HEK293 (cell line): ENCODE data around the gene PHETA1.

ENCODE experiments used
- CTCF ChIA-PET: fragments of 350-600 bp; formaldehyde crosslinking; extraction: SDS; loops from one replicate; lab custom pipeline; 2021; ENCODE audit warnings: antibody characterized with exemption; lab: Yijun Ruan, JAX
- POLR2A ChIA-PET: fragments of 300-600 bp; formaldehyde crosslinking; extraction: SDS; loops from one replicate; lab custom pipeline; 2020; ENCODE audit warnings: antibody characterized with exemption, inconsistent platforms; lab: Yijun Ruan, JAX
- H3K27ac ChIP-seq: fragments of 200-500 bp; sonication (Bioruptor generic); 2 replicates; pipeline ENCODE4 v1.5.1; 2014; ENCODE audit warnings: low read depth, low read length, control low read depth, inconsistent platforms; ENCODE audit errors: extremely low read depth
- H3K36me3 ChIP-seq, 2 experiments: fragments of 200-500 bp in 1 of 2; sonication (Bioruptor generic) in 1 of 2; 1 replicate in 1 of 2; 2 replicates in 1 of 2; pipeline ENCODE4 v1.5.1; 2014 to 2017; ENCODE audit warnings: inconsistent platforms in 2 of 2, low read length in 2 of 2; ENCODE audit not compliant: control insufficient read depth in 2 of 2, insufficient read depth in 1 of 2
- H3K4me1 ChIP-seq: fragments of 200-500 bp; sonication (Bioruptor generic); 2 replicates; pipeline ENCODE4 v1.5.1; 2014; ENCODE audit warnings: mild to moderate bottlenecking, low read length, inconsistent platforms; ENCODE audit not compliant: control insufficient read depth, insufficient read depth
- H3K4me3 ChIP-seq: 2 replicates; pipeline ENCODE4 v1.5.1; 2011; ENCODE audit warnings: low read depth, mild to moderate bottlenecking, control low read depth, low read length, moderate library complexity
- H3K9me3 ChIP-seq: fragments of 200-500 bp; sonication (Bioruptor generic); 2 replicates; pipeline ENCODE4 v1.5.1; 2014; ENCODE audit warnings: low read depth, low read length, inconsistent platforms; ENCODE audit not compliant: control insufficient read depth, insufficient read depth
- BCL11B ChIP-seq: fragments of 450-650 bp; formaldehyde crosslinking; IDR thresholded peaks from 2 replicates; pipeline ENCODE4 v1.5.1; 2016; ENCODE audit warnings: low read depth, missing biosample characterization, missing genetic modification characterization
- PRDM10 ChIP-seq: fragments of 450-650 bp; formaldehyde crosslinking; IDR thresholded peaks from 2 replicates; pipeline ENCODE4 v1.5.1; 2016; ENCODE audit warnings: missing biosample characterization, missing genetic modification characterization
- RBAK ChIP-seq: fragments of 450-650 bp; formaldehyde crosslinking; IDR thresholded peaks from 2 replicates; pipeline ENCODE4 v1.5.1; 2016; ENCODE audit warnings: missing biosample characterization, missing genetic modification characterization
- ZNF148 ChIP-seq: fragments of 450-650 bp; formaldehyde crosslinking; IDR thresholded peaks from 2 replicates; pipeline ENCODE4 v1.5.0; 2017; ENCODE audit warnings: missing biosample characterization, missing genetic modification characterization, borderline replicate concordance
- ZNF174 ChIP-seq: fragments of 450-650 bp; formaldehyde crosslinking; IDR thresholded peaks from 2 replicates; pipeline ENCODE4 v1.5.0; 2017; ENCODE audit warnings: missing biosample characterization, mild to moderate bottlenecking, missing genetic modification characterization
- ZNF2 ChIP-seq: fragments of 450-650 bp; formaldehyde crosslinking; IDR thresholded peaks from 2 replicates; pipeline ENCODE4 v1.5.1; 2016; ENCODE audit warnings: missing biosample characterization, missing genetic modification characterization
- ZNF239 ChIP-seq: fragments of 450-650 bp; formaldehyde crosslinking; IDR thresholded peaks from 2 replicates; pipeline ENCODE4 v1.5.1; 2016; ENCODE audit warnings: missing biosample characterization, missing genetic modification characterization
- ZNF37A ChIP-seq: fragments of 450-650 bp; IDR thresholded peaks from 2 replicates; pipeline ENCODE4 v1.5.1; 2018; ENCODE audit warnings: missing biosample characterization, missing genetic modification characterization
- ZNF513 ChIP-seq: fragments of 450-650 bp; IDR thresholded peaks from 2 replicates; pipeline ENCODE4 v1.5.1; 2018; ENCODE audit warnings: missing biosample characterization, missing genetic modification characterization
- ZNF560 ChIP-seq: fragments of 450-650 bp; formaldehyde crosslinking; IDR thresholded peaks from 2 replicates; pipeline ENCODE4 v1.5.1; 2017; ENCODE audit warnings: missing biosample characterization, missing genetic modification characterization, borderline replicate concordance
- TF ChIP-seq, protein P1 (sequence below): fragments of 450-650 bp; formaldehyde crosslinking; IDR thresholded peaks from 2 replicates; pipeline ENCODE4 v1.5.1; 2016; ENCODE audit warnings: missing biosample characterization, missing genetic modification characterization, low read depth
- TF ChIP-seq, protein P2 (sequence below): fragments of 450-650 bp; formaldehyde crosslinking; IDR thresholded peaks from 2 replicates; pipeline ENCODE4 v1.5.1; 2017; ENCODE audit warnings: missing biosample characterization, missing genetic modification characterization
- TF ChIP-seq, protein P3 (sequence below): fragments of 450-650 bp; formaldehyde crosslinking; IDR thresholded peaks from 2 replicates; pipeline ENCODE4 v1.5.1; 2016; ENCODE audit warnings: missing biosample characterization, missing genetic modification characterization
- TF ChIP-seq, protein P4 (sequence below): fragments of 450-650 bp; formaldehyde crosslinking; conservative IDR thresholded peaks from 2 replicates; pipeline ENCODE4 v1.5.1; 2016; ENCODE audit warnings: low read depth, missing biosample characterization, missing genetic modification characterization

PHETA1 gene

DNA sequence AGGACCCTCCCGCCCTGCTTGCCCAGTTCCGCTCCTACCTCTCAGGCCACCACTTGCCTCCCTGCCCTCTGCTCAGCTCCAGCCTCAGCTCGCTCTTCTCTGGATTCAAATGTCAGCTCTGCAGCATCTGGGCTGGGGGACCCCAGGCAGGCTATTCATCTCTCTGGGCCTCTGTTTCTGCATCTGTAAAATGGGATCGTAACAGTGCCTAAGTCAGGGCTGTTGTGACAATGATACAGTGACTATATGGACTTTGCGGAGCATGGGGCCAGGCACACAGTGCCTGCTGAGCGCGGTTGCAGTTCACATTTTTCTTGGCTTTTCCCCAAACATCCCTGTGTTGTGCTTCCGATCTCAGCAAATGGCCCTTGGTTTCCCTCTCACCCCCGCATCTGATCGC, 2.8 kb downstream of the PHETA1 start (continued):
- TF ChIP-seq, protein P1, sequence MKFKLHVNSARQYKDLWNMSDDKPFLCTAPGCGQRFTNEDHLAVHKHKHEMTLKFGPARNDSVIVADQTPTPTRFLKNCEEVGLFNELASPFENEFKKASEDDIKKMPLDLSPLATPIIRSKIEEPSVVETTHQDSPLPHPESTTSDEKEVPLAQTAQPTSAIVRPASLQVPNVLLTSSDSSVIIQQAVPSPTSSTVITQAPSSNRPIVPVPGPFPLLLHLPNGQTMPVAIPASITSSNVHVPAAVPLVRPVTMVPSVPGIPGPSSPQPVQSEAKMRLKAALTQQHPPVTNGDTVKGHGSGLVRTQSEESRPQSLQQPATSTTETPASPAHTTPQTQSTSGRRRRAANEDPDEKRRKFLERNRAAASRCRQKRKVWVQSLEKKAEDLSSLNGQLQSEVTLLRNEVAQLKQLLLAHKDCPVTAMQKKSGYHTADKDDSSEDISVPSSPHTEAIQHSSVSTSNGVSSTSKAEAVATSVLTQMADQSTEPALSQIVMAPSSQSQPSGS (tag by site-specific recombination) = no peak
- no peak for TF ChIP-seq ZNF174
- TF ChIP-seq, all 188 proteins: peak for 0

GRCh38 chr12:111363578-111363977, 5.3 kb downstream of the PHETA1 start:
- no peak overlapping the region for H3K27ac ChIP-seq
- peaks cover 0 to 25% of the 10 kb centered on the region in 2 experiments; a peak in 2 of 3 replicates for H3K36me3 ChIP-seq
- POLR2A ChIA-PET = no interaction called here
- H3K9me3 ChIP-seq = no peaks in the 10 kb centered on the region
- H3K4me1 ChIP-seq = no peaks in the 10 kb centered on the region
- no peak overlapping the region for H3K4me3 ChIP-seq
- CTCF ChIA-PET = no interaction called here
- TF ChIP-seq ZNF148 (no peak), ZNF560 (tag by site-specific recombination) (no peak), BCL11B (tag by site-specific recombination) (no peak), ZNF37A (no peak), ZNF239 (tag by site-specific recombination) (no peak), RBAK (tag by site-specific recombination) (no peak), ZNF2 (no peak), PRDM10 (no peak), ZNF513 (tag by site-specific recombination) (no peak)
- TF ChIP-seq, protein P2, sequence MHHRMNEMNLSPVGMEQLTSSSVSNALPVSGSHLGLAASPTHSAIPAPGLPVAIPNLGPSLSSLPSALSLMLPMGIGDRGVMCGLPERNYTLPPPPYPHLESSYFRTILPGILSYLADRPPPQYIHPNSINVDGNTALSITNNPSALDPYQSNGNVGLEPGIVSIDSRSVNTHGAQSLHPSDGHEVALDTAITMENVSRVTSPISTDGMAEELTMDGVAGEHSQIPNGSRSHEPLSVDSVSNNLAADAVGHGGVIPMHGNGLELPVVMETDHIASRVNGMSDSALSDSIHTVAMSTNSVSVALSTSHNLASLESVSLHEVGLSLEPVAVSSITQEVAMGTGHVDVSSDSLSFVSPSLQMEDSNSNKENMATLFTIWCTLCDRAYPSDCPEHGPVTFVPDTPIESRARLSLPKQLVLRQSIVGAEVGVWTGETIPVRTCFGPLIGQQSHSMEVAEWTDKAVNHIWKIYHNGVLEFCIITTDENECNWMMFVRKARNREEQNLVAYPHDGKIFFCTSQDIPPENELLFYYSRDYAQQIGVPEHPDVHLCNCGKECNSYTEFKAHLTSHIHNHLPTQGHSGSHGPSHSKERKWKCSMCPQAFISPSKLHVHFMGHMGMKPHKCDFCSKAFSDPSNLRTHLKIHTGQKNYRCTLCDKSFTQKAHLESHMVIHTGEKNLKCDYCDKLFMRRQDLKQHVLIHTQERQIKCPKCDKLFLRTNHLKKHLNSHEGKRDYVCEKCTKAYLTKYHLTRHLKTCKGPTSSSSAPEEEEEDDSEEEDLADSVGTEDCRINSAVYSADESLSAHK (tag by site-specific recombination) = no peak
- TF ChIP-seq, protein P3, sequence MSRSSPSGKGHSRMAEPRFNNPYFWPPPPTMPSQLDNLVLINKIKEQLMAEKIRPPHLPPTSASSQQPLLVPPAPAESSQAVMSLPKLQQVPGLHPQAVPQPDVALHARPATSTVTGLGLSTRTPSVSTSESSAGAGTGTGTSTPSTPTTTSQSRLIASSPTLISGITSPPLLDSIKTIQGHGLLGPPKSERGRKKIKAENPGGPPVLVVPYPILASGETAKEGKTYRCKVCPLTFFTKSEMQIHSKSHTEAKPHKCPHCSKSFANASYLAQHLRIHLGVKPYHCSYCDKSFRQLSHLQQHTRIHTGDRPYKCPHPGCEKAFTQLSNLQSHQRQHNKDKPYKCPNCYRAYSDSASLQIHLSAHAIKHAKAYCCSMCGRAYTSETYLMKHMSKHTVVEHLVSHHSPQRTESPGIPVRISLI (tag by site-specific recombination) = no peak
- TF ChIP-seq, protein P4, sequence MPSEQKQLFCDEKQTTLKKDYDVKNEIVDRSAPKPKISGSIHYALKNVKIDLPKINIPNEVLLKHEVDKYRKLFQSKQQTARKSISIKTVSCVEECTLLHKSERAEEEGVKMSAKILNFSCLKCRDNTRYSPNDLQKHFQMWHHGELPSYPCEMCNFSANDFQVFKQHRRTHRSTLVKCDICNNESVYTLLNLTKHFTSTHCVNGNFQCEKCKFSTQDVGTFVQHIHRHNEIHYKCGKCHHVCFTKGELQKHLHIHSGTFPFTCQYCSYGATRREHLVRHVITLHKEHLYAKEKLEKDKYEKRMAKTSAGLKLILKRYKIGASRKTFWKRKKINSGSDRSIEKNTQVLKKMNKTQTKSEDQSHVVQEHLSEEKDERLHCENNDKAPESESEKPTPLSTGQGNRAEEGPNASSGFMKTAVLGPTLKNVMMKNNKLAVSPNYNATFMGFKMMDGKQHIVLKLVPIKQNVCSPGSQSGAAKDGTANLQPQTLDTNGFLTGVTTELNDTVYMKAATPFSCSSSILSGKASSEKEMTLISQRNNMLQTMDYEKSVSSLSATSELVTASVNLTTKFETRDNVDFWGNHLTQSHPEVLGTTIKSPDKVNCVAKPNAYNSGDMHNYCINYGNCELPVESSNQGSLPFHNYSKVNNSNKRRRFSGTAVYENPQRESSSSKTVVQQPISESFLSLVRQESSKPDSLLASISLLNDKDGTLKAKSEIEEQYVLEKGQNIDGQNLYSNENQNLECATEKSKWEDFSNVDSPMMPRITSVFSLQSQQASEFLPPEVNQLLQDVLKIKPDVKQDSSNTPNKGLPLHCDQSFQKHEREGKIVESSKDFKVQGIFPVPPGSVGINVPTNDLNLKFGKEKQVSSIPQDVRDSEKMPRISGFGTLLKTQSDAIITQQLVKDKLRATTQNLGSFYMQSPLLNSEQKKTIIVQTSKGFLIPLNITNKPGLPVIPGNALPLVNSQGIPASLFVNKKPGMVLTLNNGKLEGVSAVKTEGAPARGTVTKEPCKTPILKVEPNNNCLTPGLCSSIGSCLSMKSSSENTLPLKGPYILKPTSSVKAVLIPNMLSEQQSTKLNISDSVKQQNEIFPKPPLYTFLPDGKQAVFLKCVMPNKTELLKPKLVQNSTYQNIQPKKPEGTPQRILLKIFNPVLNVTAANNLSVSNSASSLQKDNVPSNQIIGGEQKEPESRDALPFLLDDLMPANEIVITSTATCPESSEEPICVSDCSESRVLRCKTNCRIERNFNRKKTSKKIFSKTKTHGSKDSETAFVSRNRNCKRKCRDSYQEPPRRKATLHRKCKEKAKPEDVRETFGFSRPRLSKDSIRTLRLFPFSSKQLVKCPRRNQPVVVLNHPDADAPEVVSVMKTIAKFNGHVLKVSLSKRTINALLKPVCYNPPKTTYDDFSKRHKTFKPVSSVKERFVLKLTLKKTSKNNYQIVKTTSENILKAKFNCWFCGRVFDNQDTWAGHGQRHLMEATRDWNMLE (tag by site-specific recombination) = no peak
